Fibroblast of the aortic adventitia (primary cell): ENCODE measurements around the gene PAPOLG. TPM values are rescaled to one million over a fixed set of nuclear protein-coding genes. Genes with fewer than 3 reads are reported as not detected.

ENCODE experiments used
- DNase-seq: peaks from one replicate; pipeline ENCODE4 v3.0.0-alpha.2; 2010; ENCODE audit warnings: low read depth
- H3K4me3 ChIP-seq: 2 replicates; pipeline ENCODE4 v1.5.1; 2011; ENCODE audit warnings: low read depth, mild to moderate bottlenecking, control low read depth, low read length, moderate library complexity
- CTCF ChIP-seq: IDR thresholded peaks from 2 replicates; pipeline ENCODE4 v1.5.1; 2011; ENCODE audit warnings: mild to moderate bottlenecking, low read length, control low read depth, inconsistent platforms; ENCODE audit not compliant: insufficient read depth
- total RNA-seq: library from RNA; depleted of rRNA; stranded (reverse); fragments of >200 nt; gene quantifications from 2 replicates; pipeline ENCODE4 v1.2.3, GENCODE V29; 2012; ENCODE audit warnings: low replicate concordance

The PAPOLG gene
- total RNA-seq, 1 donor: 18.9 TPM

GRCh38 chr2:60719331-60719730 lies 36.7 kb upstream of the PAPOLG start:
- DNase-seq: no peak
- TF ChIP-seq CTCF: no peak
- no peak overlapping the region for H3K4me3 ChIP-seq

- no peak for TF ChIP-seq CTCF
- no peak for DNase-seq
- no peak overlapping the region for H3K4me3 ChIP-seq
Observed at GRCh38 chr2:60725466-60725865, 30.6 kb upstream of the PAPOLG start.

- no peak for DNase-seq
- TF ChIP-seq CTCF: no peak
- no peak overlapping the region for H3K4me3 ChIP-seq
Observed at GRCh38 chr2:60728855-60729254, 27.2 kb upstream of the PAPOLG start.

- H3K4me3 ChIP-seq: peak overlapping the region; percentile 48
- DNase-seq: no peak
- TF ChIP-seq CTCF: no peak
Observed at GRCh38 chr2:60735496-60736250, 20.4 kb upstream of the PAPOLG start.

GRCh38 chr2:60738679-60739078 lies 17.4 kb upstream of the PAPOLG start:
- TF ChIP-seq CTCF: no peak
- no peak overlapping the region for H3K4me3 ChIP-seq
- no peak for DNase-seq

- no peak for TF ChIP-seq CTCF
- no peak for DNase-seq
Observed at GRCh38 chr2:60739156-60739555, 16.9 kb upstream of the PAPOLG start.

GRCh38 chr2:60741576-60741975 lies 14.5 kb upstream of the PAPOLG start:
- no peak for TF ChIP-seq CTCF
- peak; percentile 67 for DNase-seq

More at GRCh38 chr2:60739156-60739555, 16.9 kb upstream of the PAPOLG start:
- no peak overlapping the region for H3K4me3 ChIP-seq

More at GRCh38 chr2:60741576-60741975, 14.5 kb upstream of the PAPOLG start:
- no peak overlapping the region for H3K4me3 ChIP-seq
